Endodermal cell (in vitro differentiated cells): ENCODE results near the gene YTHDF2. TPM values are rescaled to one million over a fixed set of nuclear protein-coding genes. Genes with fewer than 3 reads are reported as not detected.
A peak's percentile ranks its signal among the peaks of the same experiment; 100 is the strongest.

ENCODE experiments used
- DNase-seq: peaks from one replicate; pipeline ENCODE4 v3.0.0-alpha.2; 2017
- H3K27ac ChIP-seq: 2 replicates; pipeline ENCODE4 v1.5.1; 2013; ENCODE audit warnings: mild to moderate bottlenecking, low read depth, low read length, moderate library complexity
- H3K27me3 ChIP-seq: 2 replicates; pipeline ENCODE4 v1.6.1; 2013; ENCODE audit warnings: mild to moderate bottlenecking, low read length, moderate library complexity; ENCODE audit not compliant: insufficient read depth, control insufficient read depth, poor library complexity, severe bottlenecking
- H3K36me3 ChIP-seq: 2 replicates; pipeline ENCODE4 v1.7.0; 2013; ENCODE audit warnings: mild to moderate bottlenecking, low read length, moderate library complexity; ENCODE audit not compliant: control insufficient read depth, insufficient read depth
- H3K4me1 ChIP-seq: one replicate; pipeline ENCODE4 v1.7.0; 2013; ENCODE audit warnings: low read length; ENCODE audit not compliant: control insufficient read depth, insufficient read depth
- H3K4me3 ChIP-seq: 2 replicates; pipeline ENCODE4 v1.5.1; 2013; ENCODE audit warnings: mild to moderate bottlenecking, low read length, moderate library complexity
- H3K9ac ChIP-seq: 2 replicates; pipeline ENCODE4 v1.6.1; 2013; ENCODE audit warnings: mild to moderate bottlenecking, low read length, moderate library complexity; ENCODE audit not compliant: poor library complexity, severe bottlenecking; ENCODE audit errors: extremely low read depth
- H3K9me3 ChIP-seq: 2 replicates; pipeline ENCODE4 v1.6.1; 2013; ENCODE audit warnings: mild to moderate bottlenecking, low read length, moderate library complexity; ENCODE audit not compliant: control insufficient read depth
- H3K27ac Mint-ChIP-seq: 2 replicates; pipeline ENCODE4 v1.8.0; 2020; ENCODE audit warnings: mixed read lengths
- H3K27me3 Mint-ChIP-seq: 2 replicates; pipeline ENCODE4 v1.8.0; 2021; ENCODE audit warnings: mild to moderate bottlenecking, mixed read lengths; ENCODE audit not compliant: insufficient read depth
- H3K36me3 Mint-ChIP-seq: 2 replicates; pipeline ENCODE4 v1.8.0; 2020; ENCODE audit warnings: low read depth, mixed read lengths
- H3K4me1 Mint-ChIP-seq: 2 replicates; pipeline ENCODE4 v1.8.0; 2020; ENCODE audit warnings: mixed read lengths
- H3K4me3 Mint-ChIP-seq: 2 replicates; pipeline ENCODE4 v1.8.0; 2020; ENCODE audit warnings: mild to moderate bottlenecking, moderate library complexity, mixed read lengths
- H3K9me3 Mint-ChIP-seq: 2 replicates; pipeline ENCODE4 v1.8.0; 2020; ENCODE audit warnings: mild to moderate bottlenecking, mixed read lengths
- CTCF ChIP-seq: fragments of 200-600 bp; sonication (generic); conservative IDR thresholded peaks from 2 replicates; pipeline ENCODE4 v1.5.0; 2021; ENCODE audit warnings: antibody characterized with exemption, mild to moderate bottlenecking
- WGBS, 2 experiments: methylation state at CpG; one replicate each; pipeline versions ENCODE4 v1.1.5 to v1.1.7; 2013; ENCODE audit warnings: missing lambda C conversion rate in 2 of 2, mixed read lengths in 1 of 2; ENCODE audit not compliant: insufficient coverage in 1 of 2, insufficient read length in 1 of 2; 5-methylcytosine and 5-hydroxymethylcytosine counted together
- total RNA-seq, 2 donors: library from RNA; stranded (reverse); fragmentation: NEBNext Ultra II Directional in 1 of 2; extraction: Animal tissue kit (Norgen Biotek cat#: 25700) in 1 of 2; gene quantifications; 2 replicates in 1 of 2; 3 replicates in 1 of 2; pipeline ENCODE4 v1.2.1, GENCODE V29; 2021

Gene YTHDF2
- total RNA-seq, 2 donors from 2014 or later: 113 to 116 TPM

DNA sequence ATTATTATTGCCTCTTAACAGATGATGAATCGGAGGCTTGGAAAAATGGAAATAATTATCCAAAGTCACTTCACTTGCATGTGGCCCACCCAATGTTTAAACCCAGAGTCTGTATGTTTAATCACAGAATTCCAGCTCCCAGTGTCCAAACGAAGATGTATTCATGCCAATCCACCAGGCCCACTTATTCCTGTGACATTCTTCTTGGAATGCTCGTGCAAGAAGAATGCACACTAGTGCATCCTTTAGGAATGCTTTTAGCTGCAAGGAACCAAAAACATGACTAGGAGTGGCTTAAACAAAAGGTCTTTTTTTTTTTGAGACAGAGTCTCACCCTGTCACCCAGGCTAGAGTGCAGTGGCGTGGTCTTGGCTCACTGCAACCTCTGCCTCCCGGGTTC is 66.3 kb downstream of the YTHDF2 start:
- H3K27me3 ChIP-seq: no peaks in the 10 kb centered on the region
- Mint-ChIP-seq H3K4me1 (peaks cover 12% of the 10 kb centered on the region), H3K27ac (no peak overlapping the region), H3K27me3 (peaks cover 3% of the 10 kb centered on the region), H3K36me3 (no peaks in the 10 kb centered on the region), H3K4me3 (no peak overlapping the region), H3K9me3 (peaks cover 5% of the 10 kb centered on the region)
- no peaks in the 10 kb centered on the region for H3K4me1 ChIP-seq
- H3K27ac ChIP-seq: no peak overlapping the region
- no peak for TF ChIP-seq CTCF
- H3K9ac ChIP-seq: no peak overlapping the region
- DNase-seq: no peak
- H3K4me3 ChIP-seq: no peak overlapping the region
- no peaks in the 10 kb centered on the region for H3K36me3 ChIP-seq
- H3K9me3 ChIP-seq: no peaks in the 10 kb centered on the region
- WGBS, 2 experiments: 88 to 91% methylated on average over 3 to 5 of the region's 5 CpGs

- H3K9ac ChIP-seq: no peak overlapping the region
- peak overlapping the region; percentile 76 for H3K27ac ChIP-seq
- WGBS, 2 experiments: 86 to 94% methylated on average over 3 of the region's 3 CpGs
- no peak for TF ChIP-seq CTCF
- no peaks in the 10 kb centered on the region for H3K36me3 ChIP-seq
- no peaks in the 10 kb centered on the region for H3K4me1 ChIP-seq
- peaks cover 5% of the 10 kb centered on the region for H3K9me3 Mint-ChIP-seq
- H3K36me3 Mint-ChIP-seq: no peaks in the 10 kb centered on the region
- no peaks in the 10 kb centered on the region for H3K27me3 ChIP-seq
- no peak overlapping the region for H3K27ac Mint-ChIP-seq
- H3K27me3 Mint-ChIP-seq: peaks cover 3% of the 10 kb centered on the region
- H3K9me3 ChIP-seq: no peaks in the 10 kb centered on the region
- DNase-seq: no peak
- peaks cover 12% of the 10 kb centered on the region for H3K4me1 Mint-ChIP-seq
- H3K4me3 ChIP-seq: no peak overlapping the region
- no peak overlapping the region for H3K4me3 Mint-ChIP-seq
Observed at GRCh38 chr1:28803662-28804061, 66.9 kb downstream of the YTHDF2 start.

GRCh38 chr1:28804071-28804470 is 67.3 kb downstream of the YTHDF2 start:
- DNase-seq: no peak
- no peak overlapping the region for H3K4me3 Mint-ChIP-seq
- Histone ChIP-seq H3K4me3 (no peak overlapping the region), H3K4me1 (no peaks in the 10 kb centered on the region), H3K9ac (no peak overlapping the region), H3K27ac (peak overlapping the region; percentile 76), H3K36me3 (no peaks in the 10 kb centered on the region), H3K9me3 (no peaks in the 10 kb centered on the region), H3K27me3 (no peaks in the 10 kb centered on the region)
- H3K27me3 Mint-ChIP-seq: peaks cover 3% of the 10 kb centered on the region
- H3K27ac Mint-ChIP-seq: no peak overlapping the region
- H3K4me1 Mint-ChIP-seq: peaks cover 12% of the 10 kb centered on the region
- 88 to 100% methylated on average over 1 to 3 of the region's 3 CpGs for WGBS, 2 experiments
- H3K36me3 Mint-ChIP-seq: no peaks in the 10 kb centered on the region
- no peak for TF ChIP-seq CTCF
- H3K9me3 Mint-ChIP-seq: peaks cover 5% of the 10 kb centered on the region
